B cell (primary cell): ENCODE measurements around the gene FAM81B. TPM values are rescaled to one million over a fixed set of nuclear protein-coding genes. Genes with fewer than 3 reads are reported as not detected.

Experiments
- ATAC-seq: fragments of 200-7000 bp; cut with Tn5 transposase; one replicate; pipeline ENCODE4 v1.10.0; 2021; ENCODE audit warnings: low read depth, mild to moderate bottlenecking, moderate number of reproducible peaks, moderate library complexity
- CTCF ChIA-PET: fragments of 350-600 bp; sonication (Branson Sonifier 250); formaldehyde crosslinking; loops from one replicate; lab custom pipeline; 2021; ENCODE audit warnings: antibody characterized with exemption, inconsistent platforms; lab: Charles Lee
- POLR2A ChIA-PET: fragments of 350-600 bp; sonication (Branson Sonifier 250); formaldehyde crosslinking; loops from one replicate; lab custom pipeline; 2021; ENCODE audit warnings: antibody characterized with exemption; lab: Charles Lee
- DNase-seq: peaks from one replicate; pipeline ENCODE4 v3.0.0; 2013
- H2AFZ ChIP-seq: 2 replicates; pipeline ENCODE4 v1.6.1; 2012; ENCODE audit warnings: mild to moderate bottlenecking, low read depth, low read length; ENCODE audit not compliant: insufficient read depth, poor library complexity, severe bottlenecking
- H3K27ac ChIP-seq, 2 donors: 1 replicate in 1 of 2; 2 replicates in 1 of 2; pipeline ENCODE4 v1.5.1; 2012 to 2013; ENCODE audit warnings: low read length in 2 of 2, mild to moderate bottlenecking in 2 of 2, moderate library complexity in 1 of 2
- H3K27me3 ChIP-seq, 4 experiments: fragments of 200-600 bp in 1 of 4; sonication (generic) in 1 of 4; replicated peaks in 1 of 4; 1 replicate in 2 of 4; 2 replicates in 2 of 4; pipeline versions ENCODE4 v1.6.1 to v1.7.0; 2013 to 2016; ENCODE audit warnings: low read length in 3 of 4, mild to moderate bottlenecking in 2 of 4, mixed read lengths in 1 of 4, moderate library complexity in 1 of 4; ENCODE audit not compliant: insufficient read depth in 4 of 4, control insufficient read depth in 3 of 4; ENCODE audit errors: control extremely low read depth in 1 of 4
- H3K36me3 ChIP-seq, 2 experiments: replicated peaks in 1 of 2; 1 replicate in 1 of 2; 2 replicates in 1 of 2; pipeline versions ENCODE4 v1.6.1 to v1.7.1; 2013; ENCODE audit warnings: low read length in 1 of 2; ENCODE audit not compliant: insufficient read depth in 2 of 2, control insufficient read depth in 1 of 2; ENCODE audit errors: control extremely low read depth in 1 of 2, extremely low read depth in 1 of 2
- H3K4me1 ChIP-seq, 2 donors: fragments of 200-600 bp in 1 of 2; sonication (generic) in 1 of 2; 1 replicate in 1 of 2; 2 replicates in 1 of 2; pipeline versions ENCODE4 v1.5.1 to v1.6.1; 2013 to 2017; ENCODE audit warnings: low read length in 2 of 2; ENCODE audit not compliant: control insufficient read depth in 2 of 2, insufficient read depth in 2 of 2
- H3K4me2 ChIP-seq: replicated peaks from 2 replicates; pipeline ENCODE3; 2012; ENCODE audit warnings: mild to moderate bottlenecking, low read depth, low read length; ENCODE audit not compliant: poor library complexity, severe bottlenecking
- H3K4me3 ChIP-seq, 5 experiments: fragments of 200-600 bp in 1 of 5; sonication (generic) in 1 of 5; 1 replicate in 3 of 5; 2 replicates in 2 of 5; pipeline versions ENCODE4 v1.5.1 to v1.7.0; 2011 to 2016; ENCODE audit warnings: low read length in 4 of 5, mild to moderate bottlenecking in 4 of 5, low read depth in 2 of 5, control low read depth in 1 of 5, moderate library complexity in 1 of 5; ENCODE audit not compliant: insufficient read depth in 1 of 5; ENCODE audit errors: control extremely low read depth in 1 of 5, extremely low read depth in 1 of 5
- H3K79me2 ChIP-seq: fragments of 200-600 bp; sonication (generic); one replicate; pipeline ENCODE4 v1.6.0; 2016; ENCODE audit warnings: low read length; ENCODE audit not compliant: control insufficient read depth, insufficient read depth
- H3K9ac ChIP-seq: fragments of 200-600 bp; sonication (generic); 2 replicates; pipeline ENCODE4 v1.6.1; 2017; ENCODE audit warnings: mild to moderate bottlenecking, low read length, moderate library complexity
- H3K9me3 ChIP-seq, 3 donors: one replicate each; pipeline versions ENCODE4 v1.6.1 to v1.7.1; 2013; ENCODE audit warnings: low read length in 2 of 3; ENCODE audit not compliant: control insufficient read depth in 2 of 3, insufficient read depth in 1 of 3; ENCODE audit errors: control extremely low read depth in 1 of 3
- H4K20me1 ChIP-seq: 2 replicates; pipeline ENCODE4 v1.6.0; 2012; ENCODE audit warnings: mild to moderate bottlenecking, low read length; ENCODE audit not compliant: insufficient read depth, control insufficient read depth, poor library complexity, severe bottlenecking
- H3K27ac Mint-ChIP-seq: one replicate; pipeline ENCODE4 v1.8.0; 2021; ENCODE audit warnings: mixed read lengths
- H3K27me3 Mint-ChIP-seq: one replicate; pipeline ENCODE4 v1.8.0; 2021; ENCODE audit warnings: mixed read lengths
- H3K4me1 Mint-ChIP-seq: one replicate; pipeline ENCODE4 v1.8.0; 2021; ENCODE audit warnings: mixed read lengths
- H3K4me3 Mint-ChIP-seq: one replicate; pipeline ENCODE4 v1.8.0; 2021; ENCODE audit warnings: mixed read lengths
- H3K9me3 Mint-ChIP-seq: one replicate; pipeline ENCODE4 v1.8.0; 2022; ENCODE audit warnings: mixed read lengths; ENCODE audit not compliant: insufficient read depth
- EZH2 ChIP-seq: IDR thresholded peaks from 2 replicates; pipeline ENCODE4 v1.6.1; 2012; ENCODE audit warnings: borderline replicate concordance, low read depth, mild to moderate bottlenecking, moderate library complexity, low read length; ENCODE audit not compliant: insufficient read depth, poor library complexity, severe bottlenecking
- WGBS: methylation state at CpG from one replicate; pipeline ENCODE4 v1.1.5; 2013; ENCODE audit warnings: missing lambda C conversion rate; ENCODE audit not compliant: insufficient coverage; 5-methylcytosine and 5-hydroxymethylcytosine counted together
- intact Hi-C: fragments of 100-400 bp; cut with micrococcal nuclease; formaldehyde crosslinking; loops from one replicate; pipeline ENCODE4 v1.10.0; 2022
- polyA plus RNA-seq: library from polyadenylated mRNA; depleted of rRNA; stranded (reverse); fragments of >200 nt; gene quantifications from 2 replicates; pipeline ENCODE4 v1.2.3, GENCODE V29; 2012
- total RNA-seq, 2 donors: library from RNA; stranded (reverse); fragments of 120-200 nt in 1 of 2; gene quantifications; 1 replicate in 1 of 2; 2 replicates in 1 of 2; pipeline versions ENCODE4 v1.2.3 to v1.2.4, GENCODE V29; 2013 to 2022
- TF ChIP-seq, protein P1 (sequence below): fragments of 200-600 bp; IDR thresholded peaks from one replicate; pipeline ENCODE4 v1.8.0; 2022; ENCODE audit warnings: antibody characterized with exemption, mild to moderate bottlenecking

FAM81B gene
- total and polyA plus RNA-seq, 2 donors (not counting 1 experiment from before 2014, with no cell fraction given): not detected

DNA sequence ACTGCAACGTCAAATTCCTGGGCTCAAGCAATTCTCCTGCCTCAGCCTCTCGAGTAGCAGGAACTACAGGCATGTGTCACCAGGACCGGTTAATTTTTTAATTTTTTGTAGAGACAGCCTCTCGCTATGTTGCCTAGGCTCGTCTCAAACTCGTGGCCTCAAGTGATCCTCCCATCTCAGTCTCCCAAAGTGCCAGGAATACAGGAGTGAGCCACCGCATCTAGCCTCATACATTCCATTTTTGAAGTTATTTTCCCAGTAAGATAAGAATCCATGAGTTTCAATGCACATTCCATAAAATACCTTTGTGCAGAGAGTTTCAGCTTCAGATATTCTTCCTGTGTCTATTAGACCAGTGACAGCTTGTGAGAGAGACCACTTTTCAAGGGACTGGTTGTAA lies 93.3 kb downstream of the FAM81B start:
- DNase-seq (no peak), ATAC-seq (no peak)
- CTCF ChIA-PET: no interaction called here
- H2AFZ ChIP-seq: no peak overlapping the region
- H3K4me3 ChIP-seq: no peak overlapping the region
- intact Hi-C loops: no loop called here
- H3K9me3 ChIP-seq: peaks cover 5 to 18% (median 17%) of the 10 kb centered on the region in 3 donors
- no peaks in the 10 kb centered on the region for H3K4me1 ChIP-seq
- H3K9me3 Mint-ChIP-seq: peaks cover 6% of the 10 kb centered on the region
- H3K79me2 ChIP-seq: no peaks in the 10 kb centered on the region
- H3K27ac Mint-ChIP-seq: no peak overlapping the region
- no peak for TF ChIP-seq EZH2
- TF ChIP-seq, protein P1, sequence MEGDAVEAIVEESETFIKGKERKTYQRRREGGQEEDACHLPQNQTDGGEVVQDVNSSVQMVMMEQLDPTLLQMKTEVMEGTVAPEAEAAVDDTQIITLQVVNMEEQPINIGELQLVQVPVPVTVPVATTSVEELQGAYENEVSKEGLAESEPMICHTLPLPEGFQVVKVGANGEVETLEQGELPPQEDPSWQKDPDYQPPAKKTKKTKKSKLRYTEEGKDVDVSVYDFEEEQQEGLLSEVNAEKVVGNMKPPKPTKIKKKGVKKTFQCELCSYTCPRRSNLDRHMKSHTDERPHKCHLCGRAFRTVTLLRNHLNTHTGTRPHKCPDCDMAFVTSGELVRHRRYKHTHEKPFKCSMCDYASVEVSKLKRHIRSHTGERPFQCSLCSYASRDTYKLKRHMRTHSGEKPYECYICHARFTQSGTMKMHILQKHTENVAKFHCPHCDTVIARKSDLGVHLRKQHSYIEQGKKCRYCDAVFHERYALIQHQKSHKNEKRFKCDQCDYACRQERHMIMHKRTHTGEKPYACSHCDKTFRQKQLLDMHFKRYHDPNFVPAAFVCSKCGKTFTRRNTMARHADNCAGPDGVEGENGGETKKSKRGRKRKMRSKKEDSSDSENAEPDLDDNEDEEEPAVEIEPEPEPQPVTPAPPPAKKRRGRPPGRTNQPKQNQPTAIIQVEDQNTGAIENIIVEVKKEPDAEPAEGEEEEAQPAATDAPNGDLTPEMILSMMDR: no peak
- POLR2A ChIA-PET: no interaction called here
- H3K27me3 ChIP-seq: no peaks in the 10 kb centered on the region
- no peaks in the 10 kb centered on the region for H4K20me1 ChIP-seq
- H3K27me3 Mint-ChIP-seq: no peaks in the 10 kb centered on the region
- no peak overlapping the region for H3K27ac ChIP-seq
- 100% methylated on average over 6 of the region's 7 CpGs for WGBS
- H3K9ac ChIP-seq: no peak overlapping the region
- H3K4me1 Mint-ChIP-seq: no peaks in the 10 kb centered on the region
- H3K4me2 ChIP-seq: no peak overlapping the region
- H3K36me3 ChIP-seq: peaks cover 10 to 82% of the 10 kb centered on the region in 2 experiments
- no peak overlapping the region for H3K4me3 Mint-ChIP-seq

DNA sequence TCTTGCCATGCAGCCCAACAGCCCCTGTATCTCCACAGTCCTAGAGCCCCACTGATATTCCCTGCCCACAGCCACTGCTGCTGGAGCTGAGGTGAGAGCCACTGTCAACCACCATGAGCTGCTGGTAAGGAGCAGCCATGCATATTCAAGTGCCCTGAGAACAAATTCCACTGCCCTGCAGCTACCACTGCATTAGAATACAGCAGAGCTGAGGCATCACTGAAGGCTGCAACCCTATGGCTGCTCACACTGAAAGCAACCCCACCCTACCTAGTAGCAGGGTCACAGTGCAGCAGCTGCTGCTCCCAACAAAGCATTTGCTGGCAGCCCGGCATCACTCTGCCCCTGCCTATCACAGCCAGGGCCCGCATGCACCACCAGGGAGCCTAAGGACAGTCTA lies 95.0 kb downstream of the FAM81B start:
- 96% methylated on average over 2 of the region's 2 CpGs for WGBS
- ATAC-seq (no peak), DNase-seq (no peak)
- H3K4me3 Mint-ChIP-seq: no peak overlapping the region
- Histone ChIP-seq H4K20me1 (no peaks in the 10 kb centered on the region), H3K9ac (no peak overlapping the region), H3K79me2 (no peaks in the 10 kb centered on the region), H3K4me2 (no peak overlapping the region), H3K36me3 (peaks cover 5 to 85% of the 10 kb centered on the region in 2 experiments), H3K27me3 (no peaks in the 10 kb centered on the region), H3K27ac (no peak overlapping the region), H2AFZ (no peak overlapping the region), H3K4me1 (no peaks in the 10 kb centered on the region), H3K9me3 (peaks cover 9 to 21% (median 18%) of the 10 kb centered on the region in 3 donors), H3K4me3 (no peak overlapping the region)
- TF ChIP-seq, protein P1: no peak
- TF ChIP-seq EZH2: no peak
- H3K9me3 Mint-ChIP-seq: peaks cover 6% of the 10 kb centered on the region
- ChIA-PET CTCF (no interaction called here), POLR2A (no interaction called here)
- intact Hi-C loops: no loop called here
- H3K27me3 Mint-ChIP-seq: no peaks in the 10 kb centered on the region
- H3K27ac Mint-ChIP-seq: no peak overlapping the region
- no peaks in the 10 kb centered on the region for H3K4me1 Mint-ChIP-seq
